Trophoblast cell (in vitro differentiated cells and primary cell): ENCODE measurements around the gene MCAT.
"Not testable (repeated sequence)": the region's sequence is repeated elsewhere in the genome, so short reads cannot be mapped to it uniquely, and the experiment has no call there.

Experiments used
- DNase-seq, 2 donors: peaks; one replicate each; pipeline ENCODE4 v3.0.0-alpha.2; 2016
- H2AFZ ChIP-seq: 2 replicates; pipeline ENCODE4 v1.6.1; 2013; ENCODE audit warnings: low read length, moderate library complexity, mild to moderate bottlenecking; ENCODE audit not compliant: insufficient read depth, poor library complexity
- H2AK5ac ChIP-seq: 2 replicates; pipeline ENCODE4 v1.6.1; 2013; ENCODE audit warnings: mild to moderate bottlenecking, low read length
- H2BK120ac ChIP-seq: 2 replicates; pipeline ENCODE4 v1.6.1; 2013; ENCODE audit warnings: low read length, mild to moderate bottlenecking, moderate library complexity; ENCODE audit not compliant: insufficient read depth, poor library complexity
- H2BK12ac ChIP-seq: 2 replicates; pipeline ENCODE4 v1.6.1; 2013; ENCODE audit warnings: mild to moderate bottlenecking, low read length, moderate library complexity
- H2BK5ac ChIP-seq: 2 replicates; pipeline ENCODE4 v1.6.1; 2013; ENCODE audit warnings: low read length, low read depth, moderate library complexity, mild to moderate bottlenecking; ENCODE audit not compliant: poor library complexity
- H3K14ac ChIP-seq: 2 replicates; pipeline ENCODE4 v1.6.1; 2013; ENCODE audit warnings: mild to moderate bottlenecking, low read length
- H3K18ac ChIP-seq: 2 replicates; pipeline ENCODE4 v1.6.1; 2013; ENCODE audit warnings: mild to moderate bottlenecking, low read length
- H3K23ac ChIP-seq: 2 replicates; pipeline ENCODE4 v1.6.1; 2013; ENCODE audit warnings: low read length
- H3K27ac ChIP-seq: 2 replicates; pipeline ENCODE4 v1.5.1; 2013; ENCODE audit warnings: low read depth, mild to moderate bottlenecking, inconsistent platforms, low read length, moderate library complexity
- H3K27me3 ChIP-seq: 2 replicates; pipeline ENCODE4 v1.6.1; 2013; ENCODE audit warnings: inconsistent platforms, mild to moderate bottlenecking, low read length, moderate library complexity; ENCODE audit not compliant: insufficient read depth
- H3K36me3 ChIP-seq, 2 experiments: 1 replicate in 1 of 2; 2 replicates in 1 of 2; pipeline ENCODE4 v1.6.1; 2013; ENCODE audit warnings: low read length in 2 of 2, mild to moderate bottlenecking in 2 of 2, moderate library complexity in 1 of 2; ENCODE audit not compliant: insufficient read depth in 2 of 2, control insufficient read depth in 1 of 2
- H3K4ac ChIP-seq: 2 replicates; pipeline ENCODE4 v1.6.1; 2013; ENCODE audit warnings: low read depth, mild to moderate bottlenecking, low read length, moderate library complexity
- H3K4me1 ChIP-seq, 2 experiments: 1 replicate in 1 of 2; 2 replicates in 1 of 2; pipeline ENCODE4 v1.6.1; 2013; ENCODE audit warnings: low read length in 2 of 2, mild to moderate bottlenecking in 2 of 2, moderate library complexity in 1 of 2; ENCODE audit not compliant: insufficient read depth in 2 of 2, control insufficient read depth in 1 of 2
- H3K4me2 ChIP-seq: 2 replicates; pipeline ENCODE4 v1.6.1; 2013; ENCODE audit warnings: inconsistent platforms, mild to moderate bottlenecking, low read length, moderate library complexity
- H3K4me3 ChIP-seq: 2 replicates; pipeline ENCODE4 v1.5.1; 2013; ENCODE audit warnings: mild to moderate bottlenecking, low read depth, low read length, inconsistent platforms
- H3K79me1 ChIP-seq: one replicate; pipeline ENCODE4 v1.6.1; 2013; ENCODE audit warnings: low read length
- H3K79me2 ChIP-seq: 2 replicates; pipeline ENCODE4 v1.6.1; 2013; ENCODE audit warnings: low read length, mild to moderate bottlenecking; ENCODE audit not compliant: control insufficient read depth, insufficient read depth, poor library complexity
- H3K9ac ChIP-seq: 2 replicates; pipeline ENCODE4 v1.6.1; 2013; ENCODE audit warnings: mild to moderate bottlenecking, low read length
- H3K9me3 ChIP-seq: 2 replicates; pipeline ENCODE4 v1.6.1; 2013; ENCODE audit warnings: low read depth, mild to moderate bottlenecking, control low read depth, inconsistent platforms, low read length; ENCODE audit not compliant: insufficient read depth
- H4K12ac ChIP-seq: 2 replicates; pipeline ENCODE4 v1.6.1; 2013; ENCODE audit warnings: low read depth, mild to moderate bottlenecking, low read length, moderate library complexity
- H4K8ac ChIP-seq: 2 replicates; pipeline ENCODE4 v1.6.1; 2013; ENCODE audit warnings: low read depth, mild to moderate bottlenecking, low read length, moderate library complexity
- H4K91ac ChIP-seq: one replicate; pipeline ENCODE4 v1.6.1; 2013; ENCODE audit warnings: low read depth, mild to moderate bottlenecking, low read length, moderate library complexity
- WGBS: extraction: QIAGEN DNeasy Blood & Tissue Kit; methylation state at CpG from one replicate; pipeline ENCODE4 v1.1.7; 2013; ENCODE audit warnings: missing lambda C conversion rate; ENCODE audit not compliant: insufficient read length, insufficient coverage; ENCODE audit errors: extremely low coverage; 5-methylcytosine and 5-hydroxymethylcytosine counted together

Gene MCAT

DNA sequence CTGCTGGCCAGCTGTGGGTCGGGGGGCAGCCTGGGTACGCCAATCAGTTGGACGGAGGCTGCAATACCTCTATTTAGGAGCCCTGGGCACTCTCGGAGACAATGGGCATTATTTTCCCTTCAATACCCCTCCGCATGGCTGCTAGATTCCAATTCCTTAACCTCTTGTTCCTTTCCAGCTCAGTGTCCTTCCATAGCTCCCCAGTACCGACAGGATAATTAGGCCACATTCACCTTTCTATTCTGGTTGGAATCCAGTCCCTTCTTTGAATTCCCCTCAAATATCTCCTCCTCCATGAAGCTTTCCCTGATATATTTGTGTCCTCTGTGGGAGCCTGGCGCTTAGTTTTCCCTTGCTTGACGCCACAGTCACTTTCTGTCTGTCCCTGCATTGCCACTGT, 36.9 kb downstream of the MCAT start:
- Histone ChIP-seq H3K79me1 (peaks cover 3% of the 10 kb centered on the region), H3K27me3 (peaks cover 18% of the 10 kb centered on the region), H3K4ac (no peak overlapping the region), H4K91ac (no peak overlapping the region), H3K4me3 (no peak overlapping the region), H3K18ac (no peak overlapping the region), H3K4me1 (peaks cover 10 to 18% of the 10 kb centered on the region in 2 experiments), H3K9ac (no peak overlapping the region), H3K23ac (no peak overlapping the region), H3K9me3 (no peaks in the 10 kb centered on the region), H3K27ac (no peak overlapping the region), H2AK5ac (no peak overlapping the region), H2BK5ac (no peak overlapping the region), H2BK120ac (no peak overlapping the region), H2BK12ac (peak overlapping the region; percentile 12), H4K12ac (no peak overlapping the region), H2AFZ (no peak overlapping the region), H3K14ac (no peak overlapping the region), H4K8ac (no peak overlapping the region), H3K4me2 (no peak overlapping the region), H3K79me2 (no peaks in the 10 kb centered on the region), H3K36me3 (no peaks in the 10 kb centered on the region)
- WGBS = no CpG with 5 or more reads among the region's 8 CpGs
- DNase-seq = no peak

DNA sequence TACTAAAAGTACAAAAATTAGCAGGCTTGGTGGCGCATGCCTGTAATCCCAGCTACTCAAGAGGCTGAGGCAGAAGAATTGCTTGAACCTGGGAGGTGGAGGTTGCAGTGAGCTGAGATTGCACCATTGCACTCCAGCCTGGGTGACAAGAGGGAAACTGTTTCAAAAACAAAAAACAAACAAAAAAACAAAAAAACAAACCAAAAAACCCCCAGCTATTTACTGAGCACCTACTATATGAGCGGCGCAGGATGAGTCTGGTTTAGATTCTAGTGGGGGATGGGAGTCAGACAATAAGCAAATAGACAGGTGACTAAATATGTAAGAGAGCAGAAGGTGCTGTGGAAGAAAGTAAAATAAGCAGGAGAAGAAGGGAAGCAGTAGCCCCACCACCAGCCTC, 38.2 kb downstream of the MCAT start:
- H3K14ac ChIP-seq, H2BK120ac ChIP-seq, H3K36me3 ChIP-seq, H2BK5ac ChIP-seq, H2AFZ ChIP-seq, H4K12ac ChIP-seq, H2AK5ac ChIP-seq, H3K27me3 ChIP-seq, DNase-seq, H4K8ac ChIP-seq, H3K27ac ChIP-seq, H4K91ac ChIP-seq, H3K23ac ChIP-seq, H3K4me2 ChIP-seq, H3K9me3 ChIP-seq, H3K18ac ChIP-seq, H3K9ac ChIP-seq, H3K79me1 ChIP-seq, H3K4me3 ChIP-seq, H3K79me2 ChIP-seq, H2BK12ac ChIP-seq, H3K4ac ChIP-seq: not testable (repeated sequence)
- no CpG with 5 or more reads among the region's 3 CpGs for WGBS
- H3K4me1 ChIP-seq = peaks cover 15 to 20% of the 10 kb centered on the region in 2 experiments

DNA sequence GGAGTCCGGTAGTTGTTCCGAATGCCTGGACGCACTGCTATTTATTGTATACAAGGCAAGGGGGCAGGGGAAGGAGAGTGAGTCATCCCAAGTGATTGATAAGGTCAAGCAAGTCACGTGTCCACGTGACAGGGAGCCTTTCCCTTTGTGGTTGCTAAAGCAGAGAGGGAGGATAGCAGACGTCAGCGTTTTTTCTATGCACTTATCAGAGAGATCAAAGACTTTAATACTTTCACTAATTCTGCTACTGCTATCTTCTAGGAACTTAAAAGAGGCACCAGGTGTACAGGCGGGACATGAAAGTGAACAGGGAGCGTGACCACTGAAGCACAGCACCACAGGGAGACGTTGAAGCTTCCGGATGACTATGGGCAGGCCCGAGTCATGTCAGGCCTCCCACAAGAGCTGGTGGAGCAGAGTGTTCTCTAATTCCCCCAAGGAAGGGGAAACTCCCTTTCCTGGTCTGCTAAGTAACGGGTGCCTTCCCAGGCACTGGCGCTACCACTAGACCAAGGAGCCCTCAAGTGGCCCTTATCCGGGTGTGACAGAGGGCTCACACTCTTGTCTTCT, 39.1 kb downstream of the MCAT start:
- not testable (repeated sequence) for H3K9me3 ChIP-seq, H3K18ac ChIP-seq, H2AFZ ChIP-seq, H3K9ac ChIP-seq, H3K14ac ChIP-seq, H2BK5ac ChIP-seq, H2AK5ac ChIP-seq, H3K36me3 ChIP-seq, H3K4ac ChIP-seq, H3K4me3 ChIP-seq, H4K91ac ChIP-seq, H3K27me3 ChIP-seq, H2BK12ac ChIP-seq, H3K79me2 ChIP-seq, H3K79me1 ChIP-seq, H2BK120ac ChIP-seq, DNase-seq, H4K12ac ChIP-seq, H3K23ac ChIP-seq, H4K8ac ChIP-seq
- H3K27ac ChIP-seq = peak overlapping the region; percentile 16
- peak overlapping the region; percentile 7 for H3K4me2 ChIP-seq
- WGBS = no CpG with 5 or more reads among the region's 15 CpGs
- H3K4me1 ChIP-seq = peaks cover 17 to 20% of the 10 kb centered on the region in 2 experiments

DNA sequence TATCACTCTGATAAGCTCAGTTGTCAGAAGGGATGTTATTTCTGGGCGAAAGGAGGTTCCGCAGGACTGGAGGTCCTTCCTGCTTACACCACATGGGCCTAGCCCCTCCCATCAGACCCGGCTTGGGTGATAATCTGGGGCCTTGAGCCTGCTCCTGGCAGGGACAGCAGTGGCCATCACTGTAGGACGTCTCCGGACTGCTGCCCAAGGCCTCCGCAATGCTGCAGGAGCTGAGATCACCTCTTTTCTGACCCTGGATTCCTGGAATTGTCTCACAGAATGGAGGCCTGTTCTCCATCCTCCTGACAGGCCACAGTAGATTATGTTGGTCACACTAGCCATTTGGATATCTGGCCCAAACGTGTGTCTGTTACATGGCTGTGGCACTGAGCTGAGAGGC, 41.9 kb downstream of the MCAT start:
- no peak overlapping the region for H4K12ac ChIP-seq
- peak overlapping the region; percentile 78 for H2BK5ac ChIP-seq

More for the DNA sequence above, 41.9 kb downstream of the MCAT start:
- Histone ChIP-seq H3K4me2 (no peak overlapping the region), H3K14ac (no peak overlapping the region), H3K36me3 (peaks cover 0 to 5% of the 10 kb centered on the region in 2 experiments), H2BK12ac (peak overlapping the region; percentile 32), H2BK120ac (peak overlapping the region; percentile 9), H3K9ac (no peak overlapping the region), H3K4me1 (peaks cover 24 to 27% of the 10 kb centered on the region in 2 experiments), H3K27ac (peak overlapping the region; percentile 95), H3K23ac (no peak overlapping the region), H3K9me3 (peaks cover 14% of the 10 kb centered on the region), H4K8ac (peak overlapping the region; percentile 18), H2AK5ac (peak overlapping the region; percentile 19), H4K91ac (peak overlapping the region; percentile 67), H3K79me2 (peaks cover 5% of the 10 kb centered on the region), H3K4ac (no peak overlapping the region), H3K27me3 (no peaks in the 10 kb centered on the region), H3K4me3 (no peak overlapping the region), H3K79me1 (peaks cover 16% of the 10 kb centered on the region), H2AFZ (no peak overlapping the region), H3K18ac (peak overlapping the region; percentile 25)
- DNase-seq = no peak
- WGBS = no CpG with 5 or more reads among the region's 7 CpGs
